Measurements from ENCODE around the gene DOCK4.

The DOCK4 gene

GRCh38 chr7:111756687-111757178, 449.5 kb downstream of the DOCK4 start:
- H3K27ac ChIP-seq (ENCODE audit: low read depth, low read length): no peak overlapping the region
- no peak overlapping the region for H4K12ac ChIP-seq (ENCODE audit: low read depth, low read length)
- no peak overlapping the region for H3K23ac ChIP-seq (ENCODE audit: low read length)
- H3K79me1 ChIP-seq (ENCODE audit: low read length): no peaks in the 10 kb centered on the region
- H2BK5ac ChIP-seq (ENCODE audit: low read depth, low read length, poor library complexity): no peak overlapping the region
- WGBS (ENCODE audit: extremely low coverage, insufficient coverage, insufficient read length): no CpG with 5 or more reads among the region's 11 CpGs
- H3K27me3 ChIP-seq (ENCODE audit: insufficient read depth, low read length): no peaks in the 10 kb centered on the region
- no peak overlapping the region for H2AK5ac ChIP-seq (ENCODE audit: low read length)
- H3K14ac ChIP-seq (ENCODE audit: low read length): no peak overlapping the region
- no peak overlapping the region for H4K91ac ChIP-seq (ENCODE audit: low read depth, low read length)
- no peaks in the 10 kb centered on the region for H3K79me2 ChIP-seq (ENCODE audit: control insufficient read depth, insufficient read depth, low read length, poor library complexity)
- H3K4me3 ChIP-seq (ENCODE audit: low read depth, low read length): no peak overlapping the region
- peaks cover 6 to 7% of the 10 kb centered on the region in 2 experiments for H3K36me3 ChIP-seq (ENCODE audit: control insufficient read depth in 1 of 2, insufficient read depth in 2 of 2, low read length in 2 of 2)
- no peak overlapping the region for H3K9ac ChIP-seq (ENCODE audit: low read length)
- H3K4me1 ChIP-seq (ENCODE audit: control insufficient read depth in 1 of 2, insufficient read depth in 2 of 2, low read length in 2 of 2): no peaks in the 10 kb centered on the region
- H3K4me2 ChIP-seq (ENCODE audit: low read length): no peak overlapping the region
- H3K9me3 ChIP-seq (ENCODE audit: insufficient read depth, low read depth, low read length): peaks cover 2% of the 10 kb centered on the region
- H3K4ac ChIP-seq (ENCODE audit: low read depth, low read length): no peak overlapping the region
- no peak overlapping the region for H2BK120ac ChIP-seq (ENCODE audit: insufficient read depth, low read length, poor library complexity)
- DNase-seq: no peak
- no peak overlapping the region for H4K8ac ChIP-seq (ENCODE audit: low read depth, low read length)
- no peak overlapping the region for H2BK12ac ChIP-seq (ENCODE audit: low read length)
- H3K18ac ChIP-seq (ENCODE audit: low read length): no peak overlapping the region
- no peak overlapping the region for H2AFZ ChIP-seq (ENCODE audit: insufficient read depth, low read length, poor library complexity)

GRCh38 chr7:111755383-111755782, 450.8 kb downstream of the DOCK4 start:
- no peak for DNase-seq
- no peak overlapping the region for H3K4ac ChIP-seq (ENCODE audit: low read depth, low read length)
- no peak overlapping the region for H3K23ac ChIP-seq (ENCODE audit: low read length)
- H3K14ac ChIP-seq (ENCODE audit: low read length): no peak overlapping the region
- H3K4me3 ChIP-seq (ENCODE audit: low read depth, low read length): no peak overlapping the region
- no peak overlapping the region for H4K12ac ChIP-seq (ENCODE audit: low read depth, low read length)
- H3K79me1 ChIP-seq (ENCODE audit: low read length): no peaks in the 10 kb centered on the region
- H3K27ac ChIP-seq (ENCODE audit: low read depth, low read length): no peak overlapping the region
- H3K18ac ChIP-seq (ENCODE audit: low read length): no peak overlapping the region
- H3K4me1 ChIP-seq (ENCODE audit: control insufficient read depth in 1 of 2, insufficient read depth in 2 of 2, low read length in 2 of 2): peaks cover 0 to 2% of the 10 kb centered on the region in 2 experiments
- no peaks in the 10 kb centered on the region for H3K27me3 ChIP-seq (ENCODE audit: insufficient read depth, low read length)
- H2AFZ ChIP-seq (ENCODE audit: insufficient read depth, low read length, poor library complexity): no peak overlapping the region
- H3K36me3 ChIP-seq (ENCODE audit: control insufficient read depth in 1 of 2, insufficient read depth in 2 of 2, low read length in 2 of 2): peaks cover 6 to 7% of the 10 kb centered on the region in 2 experiments
- H3K9me3 ChIP-seq (ENCODE audit: insufficient read depth, low read depth, low read length): peaks cover 2% of the 10 kb centered on the region
- H3K9ac ChIP-seq (ENCODE audit: low read length): no peak overlapping the region
- no peak overlapping the region for H4K91ac ChIP-seq (ENCODE audit: low read depth, low read length)
- H2BK5ac ChIP-seq (ENCODE audit: low read depth, low read length, poor library complexity): no peak overlapping the region
- WGBS (ENCODE audit: extremely low coverage, insufficient coverage, insufficient read length): no CpG with 5 or more reads among the region's 6 CpGs
- H2BK12ac ChIP-seq (ENCODE audit: low read length): no peak overlapping the region
- H3K4me2 ChIP-seq (ENCODE audit: low read length): no peak overlapping the region
- H4K8ac ChIP-seq (ENCODE audit: low read depth, low read length): no peak overlapping the region
- H2AK5ac ChIP-seq (ENCODE audit: low read length): no peak overlapping the region
- H2BK120ac ChIP-seq (ENCODE audit: insufficient read depth, low read length, poor library complexity): no peak overlapping the region
- H3K79me2 ChIP-seq (ENCODE audit: control insufficient read depth, insufficient read depth, low read length, poor library complexity): no peaks in the 10 kb centered on the region

- Histone ChIP-seq H3K4ac (ENCODE audit: low read depth, low read length) (no peak overlapping the region), H3K27me3 (ENCODE audit: insufficient read depth, low read length) (no peaks in the 10 kb centered on the region), H2BK120ac (ENCODE audit: insufficient read depth, low read length, poor library complexity) (no peak overlapping the region), H3K4me2 (ENCODE audit: low read length) (no peak overlapping the region), H3K14ac (ENCODE audit: low read length) (no peak overlapping the region), H3K9ac (ENCODE audit: low read length) (no peak overlapping the region), H4K8ac (ENCODE audit: low read depth, low read length) (no peak overlapping the region), H4K12ac (ENCODE audit: low read depth, low read length) (no peak overlapping the region), H2BK12ac (ENCODE audit: low read length) (no peak overlapping the region), H2AFZ (ENCODE audit: insufficient read depth, low read length, poor library complexity) (no peak overlapping the region), H3K4me1 (ENCODE audit: control insufficient read depth in 1 of 2, insufficient read depth in 2 of 2, low read length in 2 of 2) (peaks cover 0 to 2% of the 10 kb centered on the region in 2 experiments), H3K27ac (ENCODE audit: low read depth, low read length) (no peak overlapping the region), H3K4me3 (ENCODE audit: low read depth, low read length) (no peak overlapping the region), H3K9me3 (ENCODE audit: insufficient read depth, low read depth, low read length) (peaks cover 2% of the 10 kb centered on the region), H3K23ac (ENCODE audit: low read length) (no peak overlapping the region), H3K36me3 (ENCODE audit: control insufficient read depth in 1 of 2, insufficient read depth in 2 of 2, low read length in 2 of 2) (peaks cover 3 to 4% of the 10 kb centered on the region in 2 experiments), H3K79me1 (ENCODE audit: low read length) (no peaks in the 10 kb centered on the region), H3K18ac (ENCODE audit: low read length) (no peak overlapping the region), H4K91ac (ENCODE audit: low read depth, low read length) (no peak overlapping the region), H3K79me2 (ENCODE audit: control insufficient read depth, insufficient read depth, low read length, poor library complexity) (no peaks in the 10 kb centered on the region), H2AK5ac (ENCODE audit: low read length) (no peak overlapping the region), H2BK5ac (ENCODE audit: low read depth, low read length, poor library complexity) (no peak overlapping the region)
- WGBS (ENCODE audit: extremely low coverage, insufficient coverage, insufficient read length): no CpG with 5 or more reads among the region's 3 CpGs
- DNase-seq: no peak
These were observed 452.2 kb downstream of the DOCK4 start for GRCh38 chr7:111753968-111754367.

GRCh38 chr7:111752022-111752582, 454.1 kb downstream of the DOCK4 start:
- no peaks in the 10 kb centered on the region for H3K27me3 ChIP-seq (ENCODE audit: insufficient read depth, low read length)
- H3K79me1 ChIP-seq (ENCODE audit: low read length): no peaks in the 10 kb centered on the region
- H3K4me2 ChIP-seq (ENCODE audit: low read length): no peak overlapping the region
- no peak overlapping the region for H2AFZ ChIP-seq (ENCODE audit: insufficient read depth, low read length, poor library complexity)
- no CpG with 5 or more reads among the region's 4 CpGs for WGBS (ENCODE audit: extremely low coverage, insufficient coverage, insufficient read length)
- H2BK5ac ChIP-seq (ENCODE audit: low read depth, low read length, poor library complexity): no peak overlapping the region
- H4K12ac ChIP-seq (ENCODE audit: low read depth, low read length): no peak overlapping the region
- H3K9me3 ChIP-seq (ENCODE audit: insufficient read depth, low read depth, low read length): peaks cover 2% of the 10 kb centered on the region
- no peak overlapping the region for H3K27ac ChIP-seq (ENCODE audit: low read depth, low read length)
- DNase-seq: peak; percentile 45 to 71
- no peak overlapping the region for H2BK12ac ChIP-seq (ENCODE audit: low read length)
- no peaks in the 10 kb centered on the region for H3K79me2 ChIP-seq (ENCODE audit: control insufficient read depth, insufficient read depth, low read length, poor library complexity)
- peaks cover 0 to 2% of the 10 kb centered on the region in 2 experiments for H3K4me1 ChIP-seq (ENCODE audit: control insufficient read depth in 1 of 2, insufficient read depth in 2 of 2, low read length in 2 of 2)
- no peak overlapping the region for H3K14ac ChIP-seq (ENCODE audit: low read length)
- no peak overlapping the region for H4K8ac ChIP-seq (ENCODE audit: low read depth, low read length)
- no peak overlapping the region for H3K23ac ChIP-seq (ENCODE audit: low read length)
- H3K4me3 ChIP-seq (ENCODE audit: low read depth, low read length): no peak overlapping the region
- no peak overlapping the region for H3K9ac ChIP-seq (ENCODE audit: low read length)
- H3K18ac ChIP-seq (ENCODE audit: low read length): no peak overlapping the region
- H4K91ac ChIP-seq (ENCODE audit: low read depth, low read length): no peak overlapping the region
- H3K4ac ChIP-seq (ENCODE audit: low read depth, low read length): no peak overlapping the region
- no peak overlapping the region for H2BK120ac ChIP-seq (ENCODE audit: insufficient read depth, low read length, poor library complexity)
- peaks cover 0 to 3% of the 10 kb centered on the region in 2 experiments for H3K36me3 ChIP-seq (ENCODE audit: control insufficient read depth in 1 of 2, insufficient read depth in 2 of 2, low read length in 2 of 2)
- no peak overlapping the region for H2AK5ac ChIP-seq (ENCODE audit: low read length)

Measured in trophoblast cell (in vitro differentiated cells and primary cell).